OCI-LY7 (cell line): ENCODE data around the gene TRERF1.

Source experiments
- CTCF ChIP-seq: fragments of 200-600 bp; sonication (generic); conservative IDR thresholded peaks from 2 replicates; pipeline ENCODE4 v1.5.1; 2014; ENCODE audit warnings: mild to moderate bottlenecking, antibody characterized with exemption, low read length, moderate library complexity, mixed read lengths
- EZH2phosphoT487 ChIP-seq: fragments of 200-600 bp; sonication (generic); IDR thresholded peaks from 2 replicates; pipeline ENCODE4 v1.6.1; 2018; ENCODE audit warnings: low read depth, borderline replicate concordance, mild to moderate bottlenecking, mixed run types, antibody characterized with exemption, low read length, moderate library complexity, mixed read lengths

GRCh38 chr6:42335896-42336295 lies 115.8 kb downstream of the TRERF1 start:
- TF ChIP-seq CTCF (no peak), EZH2phosphoT487 (no peak)
